AG09319 (cell line): ENCODE measurements around the gene NOTCH4.
"Not testable (repeated sequence)": the region's sequence is repeated elsewhere in the genome, so short reads cannot be mapped to it uniquely, and the experiment has no call there.

Source experiments
- DNase-seq: peaks from one replicate; pipeline ENCODE4 v3.0.0-alpha.2; 2010; ENCODE audit warnings: low read depth; ENCODE audit errors: extremely low read depth
- CTCF ChIP-seq: IDR thresholded peaks from 2 replicates; pipeline ENCODE4 v1.5.1; 2011; ENCODE audit warnings: low read depth, mild to moderate bottlenecking, inconsistent platforms, low read length, moderate library complexity

NOTCH4 gene

GRCh38 chr6:32187009-32187709 is 36.7 kb downstream of the NOTCH4 start:
- no peak for DNase-seq
- TF ChIP-seq CTCF, result no peak

- not testable (repeated sequence) for DNase-seq
These were observed 37.6 kb downstream of the NOTCH4 start for GRCh38 chr6:32186151-32186840.

- DNase-seq, result peak; percentile 65
These were observed 38.2 kb downstream of the NOTCH4 start for GRCh38 chr6:32185681-32186131.

- DNase-seq, result no peak
- no peak for TF ChIP-seq CTCF
These were observed 39.7 kb downstream of the NOTCH4 start, which contains the start of gene AGER for GRCh38 chr6:32184084-32184640. TSS of gene AGER (minus strand) at chr6:32184253. CDS start at chr6:32184222, 31 bp downstream.

- no peak for DNase-seq
- no peak for TF ChIP-seq CTCF
These were observed 40.3 kb downstream of the NOTCH4 start for GRCh38 chr6:32183483-32184083.

- DNase-seq, result no peak
- TF ChIP-seq CTCF, result no peak
These were observed 40.8 kb downstream of the NOTCH4 start for GRCh38 chr6:32183030-32183429.

GRCh38 chr6:32182555-32182981 is 41.3 kb downstream of the NOTCH4 start:
- no peak for DNase-seq

More at GRCh38 chr6:32182555-32182981, 41.3 kb downstream of the NOTCH4 start:
- no peak for TF ChIP-seq CTCF
